ENCODE data around the gene FGD3. TPM values are rescaled to one million over a fixed set of nuclear protein-coding genes. Genes with fewer than 3 reads are reported as not detected.

FGD3 gene
- total RNA-seq, 6 donors from 2014 or later, result 14.0 to 45.1 (median 22.3) TPM

GRCh38 chr9:93064392-93065134, 117.2 kb downstream of the FGD3 start:
- Histone ChIP-seq H3K4me1 (peaks cover 2 to 21% (median 16%) of the 10 kb centered on the region in 4 donors), H3K27ac (peak overlapping the region in 1 of 4 donors; percentile 48), H3K27me3 (no peaks in the 10 kb centered on the region), H3K4me3 (no peak overlapping the region), H3K36me3 (no peaks in the 10 kb centered on the region), H3K9me3 (no peaks in the 10 kb centered on the region)
- WGBS, 2 donors, result 52 to 64% methylated on average over 7 to 12 of the region's 12 CpGs
- TF ChIP-seq, protein P1, sequence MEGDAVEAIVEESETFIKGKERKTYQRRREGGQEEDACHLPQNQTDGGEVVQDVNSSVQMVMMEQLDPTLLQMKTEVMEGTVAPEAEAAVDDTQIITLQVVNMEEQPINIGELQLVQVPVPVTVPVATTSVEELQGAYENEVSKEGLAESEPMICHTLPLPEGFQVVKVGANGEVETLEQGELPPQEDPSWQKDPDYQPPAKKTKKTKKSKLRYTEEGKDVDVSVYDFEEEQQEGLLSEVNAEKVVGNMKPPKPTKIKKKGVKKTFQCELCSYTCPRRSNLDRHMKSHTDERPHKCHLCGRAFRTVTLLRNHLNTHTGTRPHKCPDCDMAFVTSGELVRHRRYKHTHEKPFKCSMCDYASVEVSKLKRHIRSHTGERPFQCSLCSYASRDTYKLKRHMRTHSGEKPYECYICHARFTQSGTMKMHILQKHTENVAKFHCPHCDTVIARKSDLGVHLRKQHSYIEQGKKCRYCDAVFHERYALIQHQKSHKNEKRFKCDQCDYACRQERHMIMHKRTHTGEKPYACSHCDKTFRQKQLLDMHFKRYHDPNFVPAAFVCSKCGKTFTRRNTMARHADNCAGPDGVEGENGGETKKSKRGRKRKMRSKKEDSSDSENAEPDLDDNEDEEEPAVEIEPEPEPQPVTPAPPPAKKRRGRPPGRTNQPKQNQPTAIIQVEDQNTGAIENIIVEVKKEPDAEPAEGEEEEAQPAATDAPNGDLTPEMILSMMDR (IDR thresholded peaks at IDR 0.05), result no peak
- peak in 1 of 2 donors; percentile 12 for TF ChIP-seq POLR2AphosphoS5 (IDR thresholded peaks at IDR 0.05)
- DNase-seq (peak in 1 of 2 donors; percentile 65), ATAC-seq (ENCODE audit: low FRiP score in 2 of 2) (peak; percentile 52 to 70)

GRCh38 chr9:93065135-93065720, 117.9 kb downstream of the FGD3 start:
- Histone ChIP-seq H3K4me1 (peaks cover 0 to 15% (median 9%) of the 10 kb centered on the region in 4 donors), H3K27me3 (no peaks in the 10 kb centered on the region), H3K36me3 (no peaks in the 10 kb centered on the region), H3K27ac (no peak overlapping the region), H3K4me3 (no peak overlapping the region), H3K9me3 (no peaks in the 10 kb centered on the region)
- DNase-seq, result no peak
- 60 to 77% methylated on average over 11 to 15 of the region's 15 CpGs for WGBS, 2 donors
- ATAC-seq (ENCODE audit: low FRiP score in 2 of 2), result peak in 1 of 2 donors; percentile 24
- no peak for TF ChIP-seq EP300 (IDR thresholded peaks at IDR 0.05)
- no peak for TF ChIP-seq POLR2AphosphoS5 (IDR thresholded peaks at IDR 0.05)
- TF ChIP-seq, protein P1 (IDR thresholded peaks at IDR 0.05), result no peak
- TF ChIP-seq POLR2A (IDR thresholded peaks at IDR 0.05), result no peak

DNA sequence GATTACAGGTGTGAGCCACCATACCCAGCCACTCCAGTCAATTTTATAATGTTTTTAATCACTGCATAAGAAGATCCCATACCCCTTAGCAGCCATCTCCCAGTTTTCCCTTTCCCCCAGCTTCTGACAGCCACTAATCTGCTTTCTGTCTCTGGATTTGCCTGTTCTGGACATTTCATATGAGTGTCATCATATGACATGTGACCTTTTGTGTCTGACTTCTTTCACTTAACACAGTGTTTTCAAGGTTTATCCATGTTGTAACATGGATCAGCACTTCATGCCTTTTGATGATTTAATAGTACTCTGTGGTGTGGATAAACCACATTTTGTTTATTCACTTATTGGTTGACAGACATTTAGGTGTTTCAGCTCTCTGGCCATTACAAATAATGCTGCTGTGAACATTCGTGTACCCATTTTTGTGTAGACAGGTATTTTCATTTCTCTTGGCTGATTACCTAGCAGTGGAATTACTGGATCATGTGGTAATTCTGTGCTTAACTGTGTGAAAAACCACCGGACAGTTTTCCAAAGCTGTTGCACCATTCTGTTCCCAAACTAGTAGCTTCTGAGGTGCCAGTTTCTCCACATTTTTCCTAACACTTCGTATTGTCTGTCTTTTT, 119.8 kb downstream of the FGD3 start:
- Histone ChIP-seq H3K27me3 (no peaks in the 10 kb centered on the region), H3K4me3 (no peak overlapping the region), H3K36me3 (no peaks in the 10 kb centered on the region), H3K27ac (no peak overlapping the region), H3K4me1 (peaks cover 0 to 6% (median 1%) of the 10 kb centered on the region in 4 donors), H3K9me3 (no peaks in the 10 kb centered on the region)
- TF ChIP-seq POLR2A (IDR thresholded peaks at IDR 0.05) (no peak), EP300 (IDR thresholded peaks at IDR 0.05) (no peak), POLR2AphosphoS5 (IDR thresholded peaks at IDR 0.05) (no peak)
- TF ChIP-seq, protein P1 (IDR thresholded peaks at IDR 0.05), result no peak
- ATAC-seq (ENCODE audit: low FRiP score in 2 of 2) (no peak), DNase-seq (no peak)
- 75 to 88% methylated on average over 3 of the region's 3 CpGs for WGBS, 2 donors

DNA sequence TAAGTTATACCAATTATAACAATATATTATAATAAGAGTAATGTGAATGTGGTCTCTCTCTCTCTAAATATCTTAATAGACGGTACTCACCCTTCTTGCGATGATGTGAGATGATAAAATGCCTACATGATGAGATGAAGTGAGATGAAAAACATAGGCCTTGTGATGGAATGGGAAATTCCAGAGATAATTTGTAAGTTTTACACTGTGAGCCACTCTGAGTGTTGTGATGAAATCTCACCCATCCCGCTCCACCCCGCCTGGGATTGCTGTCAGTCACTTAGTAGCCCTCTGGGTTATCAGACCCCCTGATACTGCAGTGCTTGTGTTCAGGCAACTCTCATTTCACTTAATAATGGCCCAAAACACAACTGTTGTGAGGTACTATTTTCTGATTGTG, 121.6 kb downstream of the FGD3 start:
- H3K4me3 ChIP-seq, result no peak overlapping the region
- H3K27me3 ChIP-seq, result no peaks in the 10 kb centered on the region
- peaks cover 0 to 3% (median 1%) of the 10 kb centered on the region in 4 donors for H3K4me1 ChIP-seq
- WGBS, 2 donors, result 86 to 91% methylated on average over 4 of the region's 4 CpGs
- TF ChIP-seq POLR2A (IDR thresholded peaks at IDR 0.05), result no peak
- TF ChIP-seq POLR2AphosphoS5 (IDR thresholded peaks at IDR 0.05), result no peak
- TF ChIP-seq EP300 (IDR thresholded peaks at IDR 0.05), result no peak
- TF ChIP-seq, protein P1 (IDR thresholded peaks at IDR 0.05), result no peak
- ATAC-seq (ENCODE audit: low FRiP score in 2 of 2), result no peak
- H3K9me3 ChIP-seq, result no peaks in the 10 kb centered on the region
- DNase-seq, result no peak
- H3K36me3 ChIP-seq, result no peaks in the 10 kb centered on the region
- no peak overlapping the region for H3K27ac ChIP-seq

Data from upper lobe of left lung (tissue), 6 donors.